ENCODE measurements around the gene TMEM42.

TMEM42 gene

DNA sequence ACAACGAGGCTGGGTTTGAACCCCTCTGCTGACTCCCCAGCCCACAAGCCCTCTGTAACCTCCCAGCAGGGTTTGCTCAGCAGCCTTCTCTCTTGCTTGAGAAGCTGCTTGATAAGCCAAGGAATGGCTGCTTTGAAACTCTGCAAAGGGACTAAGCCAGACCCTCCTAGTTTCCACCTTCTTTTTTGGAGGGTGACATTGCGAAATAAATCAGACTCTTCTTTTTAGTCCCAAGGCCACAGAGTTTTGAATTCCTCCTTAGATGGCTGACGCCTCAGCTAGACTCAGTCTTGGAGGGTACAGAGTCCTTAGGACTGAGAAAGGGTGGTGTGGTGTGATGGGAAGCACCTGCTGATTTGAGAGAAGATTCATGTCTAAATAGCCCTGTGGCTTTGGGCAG lies 13.9 kb downstream of the TMEM42 start:
- no peak for DNase-seq

DNA sequence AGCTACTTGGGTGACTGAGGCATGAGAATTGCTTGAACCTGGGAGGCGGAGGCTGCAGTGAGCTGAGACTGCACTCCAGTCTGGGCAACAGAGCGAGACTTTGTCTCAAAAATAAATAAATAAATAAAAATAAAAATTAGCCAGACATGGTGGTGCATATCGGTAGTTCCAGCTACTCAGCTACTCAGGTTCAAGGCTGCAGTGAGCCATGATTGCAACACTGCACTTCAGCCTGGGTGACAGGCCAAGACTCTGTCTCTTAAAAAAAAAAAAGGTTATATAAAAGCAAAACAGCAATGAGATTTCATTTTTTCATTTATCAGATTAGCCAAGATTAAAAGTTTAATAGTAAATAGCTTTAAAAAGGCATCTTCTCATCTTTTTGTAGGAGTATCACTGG lies 15.6 kb downstream of the TMEM42 start:
- DNase-seq, result no peak

DNA sequence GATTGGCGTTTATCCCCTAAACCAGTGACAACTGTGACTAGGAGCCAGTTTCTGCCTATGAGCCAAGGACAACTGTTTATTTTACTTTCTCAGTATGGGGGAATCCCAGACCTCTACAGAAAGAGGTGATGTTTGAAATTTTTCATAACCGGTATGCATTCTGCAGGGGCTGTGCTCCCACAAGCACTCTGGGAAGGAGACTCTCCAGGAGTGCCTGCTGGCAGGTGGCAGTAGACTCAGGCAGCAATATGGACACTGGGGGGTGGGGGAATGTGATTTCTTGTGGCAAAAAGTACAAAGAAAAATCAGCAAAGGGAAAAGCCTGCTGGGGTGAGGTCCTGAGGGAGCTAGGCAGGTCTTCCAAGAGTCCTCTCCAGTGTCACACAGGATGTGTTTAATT lies 18.6 kb downstream of the TMEM42 start:
- DNase-seq, result no peak

- no peak for DNase-seq
Observed at GRCh38 chr3:44883213-44883955, 21.7 kb downstream of the TMEM42 start.

DNA sequence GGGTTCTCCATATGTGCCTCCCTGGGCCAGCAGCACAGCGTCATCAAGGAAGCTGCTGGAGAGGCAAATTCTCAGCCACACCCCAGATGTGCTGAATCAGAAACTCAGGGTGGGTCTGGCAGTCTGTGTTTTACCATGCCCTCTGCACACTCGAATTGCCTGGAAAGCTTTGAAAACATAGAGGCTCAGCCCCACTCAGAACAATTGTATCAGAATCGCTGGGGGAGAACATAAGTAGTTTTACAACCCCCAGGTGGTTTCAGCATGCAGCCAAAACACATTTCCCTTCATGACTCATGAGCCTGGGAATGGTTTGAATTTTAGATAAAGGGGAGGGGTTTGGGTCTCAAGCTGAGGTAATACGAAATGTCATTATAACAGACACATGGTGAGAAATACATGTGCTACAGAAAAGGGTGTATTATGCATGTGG lies 22.3 kb downstream of the TMEM42 start:
- no peak for DNase-seq

DNA sequence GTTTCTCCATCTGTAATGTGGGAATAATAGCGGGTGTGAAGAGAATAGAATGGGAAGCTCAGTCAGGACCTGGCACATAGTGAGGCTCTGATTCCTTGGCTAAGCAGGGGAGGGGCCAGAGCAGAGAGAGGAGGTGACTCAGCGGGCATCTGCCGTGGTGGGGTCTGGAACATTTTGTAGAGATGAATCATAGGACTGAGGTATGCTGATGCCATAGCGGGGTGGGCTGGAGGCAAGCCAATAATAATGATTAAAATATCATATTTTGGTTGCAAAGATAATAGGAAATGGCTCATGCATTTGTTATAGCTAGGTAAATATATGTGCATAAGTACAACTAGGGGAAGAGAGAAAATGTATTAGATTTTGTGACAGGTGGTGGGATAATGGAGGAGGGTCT lies 23.9 kb downstream of the TMEM42 start:
- no peak for DNase-seq

DNA sequence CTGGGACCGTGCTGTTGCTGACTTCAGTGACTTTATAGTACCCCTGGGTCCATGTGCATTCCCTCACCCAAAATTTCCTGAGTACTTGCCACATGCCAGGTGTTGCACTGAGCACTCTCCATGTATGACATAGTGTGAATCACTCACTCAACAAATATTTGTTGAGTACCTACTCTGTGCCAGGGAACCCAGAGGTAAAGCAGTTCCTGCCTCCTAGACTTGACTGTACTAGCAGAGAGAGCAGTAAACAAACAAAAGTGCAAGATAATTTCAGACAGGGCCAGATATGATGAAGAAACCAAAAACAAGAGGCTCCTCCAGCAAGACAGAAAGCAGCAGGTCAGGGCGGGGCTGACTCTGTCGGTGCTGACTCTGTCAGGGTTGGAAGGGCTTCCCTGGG lies 24.8 kb downstream of the TMEM42 start:
- DNase-seq, result no peak

- no peak for DNase-seq
Observed at GRCh38 chr3:44887101-44887500, 25.4 kb downstream of the TMEM42 start.

GRCh38 chr3:44890258-44890657 lies 28.5 kb downstream of the TMEM42 start:
- no peak for DNase-seq

DNA sequence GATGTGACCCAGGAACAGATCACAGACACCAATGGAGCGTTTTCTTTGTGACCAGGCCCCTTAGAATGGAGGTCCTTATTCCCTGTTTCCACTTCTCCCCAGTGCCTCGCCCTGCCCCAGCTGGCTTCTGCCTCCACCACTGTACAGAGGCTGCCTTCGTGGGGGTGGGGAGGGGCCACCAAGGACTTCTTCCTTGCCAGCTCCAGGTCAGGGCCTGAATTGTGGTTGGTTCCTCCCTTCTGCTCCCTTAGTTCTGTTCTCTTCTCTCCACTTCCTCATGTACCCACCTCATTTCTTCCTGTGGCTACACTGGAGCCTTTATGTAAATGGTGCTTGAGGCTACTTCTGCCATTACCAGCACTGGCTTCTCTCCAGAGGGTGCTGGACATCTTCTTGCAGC lies 29.1 kb downstream of the TMEM42 start:
- DNase-seq, result no peak

GRCh38 chr3:44892689-44893088 lies 31.0 kb downstream of the TMEM42 start:
- DNase-seq, result no peak

- no peak for DNase-seq
Observed at GRCh38 chr3:44893097-44893496, 31.4 kb downstream of the TMEM42 start.

- DNase-seq, result no peak
Observed at GRCh38 chr3:44894485-44894884, 32.8 kb downstream of the TMEM42 start.

DNA sequence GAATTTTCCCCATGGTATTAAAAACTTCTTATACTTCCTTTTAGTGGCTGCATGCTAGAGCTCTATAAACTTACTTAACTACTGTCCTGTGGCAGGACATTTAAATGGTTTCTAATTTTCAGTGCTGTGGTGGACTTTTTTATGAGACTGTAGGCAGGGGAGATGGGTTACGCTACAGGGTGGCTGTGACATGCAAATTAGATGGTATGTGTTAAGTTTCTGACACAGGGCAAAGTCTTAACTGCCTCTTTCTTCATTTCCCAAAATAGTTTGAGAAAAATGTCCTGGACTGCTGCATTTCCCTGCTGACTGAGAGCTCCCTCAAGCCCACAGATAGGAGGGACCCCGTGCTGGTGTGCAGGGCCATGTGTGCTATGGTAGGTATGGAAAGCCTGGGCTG lies 34.7 kb downstream of the TMEM42 start:
- DNase-seq, result no peak

- no peak for DNase-seq
Observed at GRCh38 chr3:44899683-44900367, 38.1 kb downstream of the TMEM42 start.

GRCh38 chr3:44902628-44903027 lies 40.9 kb downstream of the TMEM42 start:
- no peak for DNase-seq

DNA sequence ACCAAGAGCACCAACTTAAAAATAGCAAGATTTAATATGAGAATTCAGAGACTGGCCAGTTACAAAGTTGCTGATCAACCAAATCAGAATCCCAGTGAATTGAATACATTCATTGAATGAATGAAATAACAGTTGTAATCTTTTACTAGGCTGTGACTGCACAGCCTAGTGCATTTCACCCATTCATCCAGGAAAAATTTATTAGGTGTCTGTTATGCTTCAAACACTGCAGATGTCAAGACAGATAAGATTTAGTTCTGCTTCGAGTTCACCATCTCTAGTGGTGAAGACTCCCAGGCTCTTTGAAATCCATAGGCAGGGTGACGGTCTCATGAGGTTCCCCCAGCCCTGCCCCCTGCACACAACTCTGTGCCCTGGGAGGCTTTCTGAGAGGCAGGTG lies 41.6 kb downstream of the TMEM42 start:
- DNase-seq, result no peak

GRCh38 chr3:44903751-44904150 lies 42.0 kb downstream of the TMEM42 start:
- no peak for DNase-seq

- DNase-seq, result no peak
Observed at GRCh38 chr3:44905446-44906157, 43.9 kb downstream of the TMEM42 start.

GRCh38 chr3:44906997-44907396 lies 45.3 kb downstream of the TMEM42 start:
- DNase-seq, result no peak

- DNase-seq, result no peak
Observed at GRCh38 chr3:44907612-44908011, 45.9 kb downstream of the TMEM42 start.

DNA sequence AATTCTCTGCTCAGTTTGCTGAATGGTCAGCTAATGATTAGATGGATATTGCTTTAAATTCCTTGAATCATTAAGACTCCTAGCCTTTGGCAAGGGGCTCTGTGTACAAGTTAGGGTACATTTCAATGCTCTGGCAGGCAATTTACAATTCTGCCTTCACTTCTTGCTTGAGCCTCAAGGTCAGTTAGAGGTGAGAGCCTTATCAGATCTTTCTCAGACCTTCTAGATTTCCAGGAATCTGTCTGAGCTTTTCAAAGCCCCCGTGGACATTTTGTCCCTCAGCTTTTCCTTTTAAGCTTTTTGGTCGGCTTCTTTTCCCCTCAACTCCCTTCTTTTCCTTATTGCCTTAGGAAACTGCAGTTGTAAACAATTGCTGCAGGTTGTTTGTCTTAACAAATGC lies 47.4 kb downstream of the TMEM42 start:
- DNase-seq, result no peak

GRCh38 chr3:44910693-44911092 lies 49.0 kb downstream of the TMEM42 start:
- no peak for DNase-seq

GRCh38 chr3:44913868-44914468 lies 52.3 kb downstream of the TMEM42 start:
- peak; percentile 41 for DNase-seq

Data from NK-92 treated with Interleukin-12 subunit alpha and Interleukin-12 subunit beta, amount 100 ng/mL, for 24 hours (cell line).